Endothelial cell of umbilical vein (primary cell): ENCODE measurements around the gene KRTAP10-8. TPM values are rescaled to one million over a fixed set of nuclear protein-coding genes. Genes with fewer than 3 reads are reported as not detected.

ENCODE experiments used
- BruUV-seq: library from RNA; stranded (reverse); fragments of 400-500 nt; replicated peaks from 2 replicates; lab custom pipeline; 2021; lab: Mats Ljungman, UMichigan
- CTCF ChIA-PET: fragments of 300-600, 350-600 bp; sonication (Branson Sonifier 250); formaldehyde crosslinking; loops from one replicate; lab custom pipeline; 2021; ENCODE audit warnings: antibody characterized with exemption, inconsistent platforms; lab: Charles Lee
- POLR2A ChIA-PET: fragments of 300-600, 350-600 bp; sonication (Branson Sonifier 250); formaldehyde crosslinking; loops from one replicate; lab custom pipeline; 2021; ENCODE audit warnings: antibody characterized with exemption, inconsistent platforms; lab: Charles Lee
- DNase-seq: peaks from one replicate; pipeline ENCODE4 v3.0.0-alpha.2; 2011; ENCODE audit warnings: low read depth, low spot score
- FAIRE-seq: peaks from 2 replicates; lab custom pipeline; 2011; peaks lifted over from hg19 to GRCh38; lab: Jason Lieb, UNC
- H2AFZ ChIP-seq: 2 replicates; pipeline ENCODE4 v1.6.0; 2012; ENCODE audit warnings: low read depth, low read length, control low read depth, inconsistent platforms
- H3K27ac ChIP-seq: 2 replicates; pipeline ENCODE4 v1.5.1; 2011; ENCODE audit warnings: low read depth, mild to moderate bottlenecking, control low read depth, low read length, moderate library complexity; ENCODE audit not compliant: insufficient read depth
- H3K27me3 ChIP-seq, 2 experiments: 2 replicates each; pipeline versions ENCODE4 v1.6.0 to v1.6.1; 2011; ENCODE audit warnings: low read length in 2 of 2, mixed read lengths in 1 of 2; ENCODE audit not compliant: control insufficient read depth in 2 of 2, insufficient read depth in 2 of 2
- H3K36me3 ChIP-seq, 2 experiments: 2 replicates in 1 of 2; 3 replicates in 1 of 2; pipeline ENCODE4 v1.5.1; 2011; ENCODE audit warnings: low read length in 2 of 2, mild to moderate bottlenecking in 1 of 2, moderate library complexity in 1 of 2; ENCODE audit not compliant: control insufficient read depth in 2 of 2, insufficient read depth in 2 of 2; ENCODE audit errors: extremely low read depth in 1 of 2
- H3K4me1 ChIP-seq: 3 replicates; pipeline ENCODE4 v1.5.1; 2011; ENCODE audit warnings: mild to moderate bottlenecking, low read length; ENCODE audit not compliant: control insufficient read depth, insufficient read depth; ENCODE audit errors: extremely low read depth
- H3K4me2 ChIP-seq: 2 replicates; pipeline ENCODE4 v1.6.1; 2011; ENCODE audit warnings: low read length, control low read depth, mixed read lengths; ENCODE audit not compliant: insufficient read depth
- H3K4me3 ChIP-seq, 3 experiments: fragments of 200-600 bp in 1 of 3; sonication (generic), shearing (Covaris generic) in 1 of 3; replicated peaks in 1 of 3; 2 replicates each; pipeline ENCODE4 v1.5.1; 2011 to 2016; ENCODE audit warnings: control low read depth in 3 of 3, low read length in 3 of 3, mild to moderate bottlenecking in 2 of 3, inconsistent platforms in 1 of 3, low read depth in 1 of 3, moderate library complexity in 1 of 3; ENCODE audit not compliant: insufficient read depth in 1 of 3
- H3K79me2 ChIP-seq: 2 replicates; pipeline ENCODE4 v1.6.0; 2012; ENCODE audit warnings: low read length, inconsistent platforms; ENCODE audit not compliant: control insufficient read depth, insufficient read depth
- H3K9ac ChIP-seq: replicated peaks from 2 replicates; pipeline ENCODE3; 2011; ENCODE audit warnings: low read length, control low read depth; ENCODE audit not compliant: insufficient read depth; ENCODE audit errors: extremely low read depth
- H3K9me1 ChIP-seq: replicated peaks from 3 replicates; pipeline ENCODE4 v1.6.0; 2011; ENCODE audit warnings: mild to moderate bottlenecking, low read length; ENCODE audit not compliant: control insufficient read depth, insufficient read depth; ENCODE audit errors: extremely low read depth
- H3K9me3 ChIP-seq: replicated peaks from 2 replicates; pipeline ENCODE4 v1.5.1; 2012; ENCODE audit warnings: low read length, inconsistent platforms; ENCODE audit not compliant: control insufficient read depth, insufficient read depth
- H4K20me1 ChIP-seq: replicated peaks from 2 replicates; pipeline ENCODE3; 2011; ENCODE audit warnings: mild to moderate bottlenecking, low read length; ENCODE audit not compliant: control insufficient read depth, insufficient read depth; ENCODE audit errors: extremely low read depth
- CTCF ChIP-seq, 2 donors: IDR thresholded peaks; 1 replicate in 1 of 2; 2 replicates in 1 of 2; pipeline ENCODE4 v1.5.1; 2011; ENCODE audit warnings: low read length in 2 of 2, mild to moderate bottlenecking in 2 of 2, moderate library complexity in 2 of 2, control low read depth in 1 of 2, inconsistent platforms in 1 of 2, low read depth in 1 of 2; ENCODE audit not compliant: insufficient read depth in 1 of 2; ENCODE audit errors: extremely low read depth in 1 of 2
- EZH2 ChIP-seq: IDR thresholded peaks from 2 replicates; pipeline ENCODE4 v1.6.1; 2012; ENCODE audit warnings: borderline replicate concordance, low read depth, mild to moderate bottlenecking, moderate library complexity, low read length, inconsistent platforms; ENCODE audit not compliant: severe bottlenecking
- FOS ChIP-seq: IDR thresholded peaks from 2 replicates; pipeline ENCODE4 v1.6.1; 2011; ENCODE audit warnings: mild to moderate bottlenecking, low read length, moderate library complexity, borderline replicate concordance; ENCODE audit not compliant: insufficient read depth
- GATA2 ChIP-seq: IDR thresholded peaks from 2 replicates; pipeline ENCODE4 v1.7.0; 2011; ENCODE audit warnings: low read depth, mild to moderate bottlenecking, moderate library complexity, mixed read lengths, low read length; ENCODE audit not compliant: insufficient read length, insufficient read depth
- MAX ChIP-seq: IDR thresholded peaks from 2 replicates; pipeline ENCODE4 v1.6.1; 2011; ENCODE audit not compliant: insufficient read depth, insufficient read length
- POLR2A ChIP-seq: IDR thresholded peaks from 2 replicates; pipeline ENCODE4 v1.6.1; 2012; ENCODE audit warnings: low read depth, mild to moderate bottlenecking, control low read depth, low read length
- POLR2AphosphoS5 ChIP-seq: IDR thresholded peaks from 2 replicates; pipeline ENCODE4 v1.6.1; 2012; ENCODE audit warnings: low read depth, mild to moderate bottlenecking, control low read depth, low read length, moderate library complexity; ENCODE audit not compliant: insufficient read depth
- dilution Hi-C: fragments of 300-500 bp; cut with MboI; formaldehyde crosslinking; loops from one replicate; pipeline ENCODE4 v1.15.0; 2019; ENCODE audit warnings: low sequenced_read_pairs; ENCODE audit not compliant: extremely low pct_ligation_motif_present
- intact Hi-C: fragments of 100-400 bp; cut with micrococcal nuclease; formaldehyde crosslinking; loops from one replicate; pipeline ENCODE4 v1.10.0; 2022
- polyA plus RNA-seq, 4 experiments: library from polyadenylated mRNA; depleted of rRNA in 3 of 4; stranded (reverse) in 3 of 4; unstranded in 1 of 4; fragments of >200 nt; gene quantifications; 2 replicates each; pipeline versions ENCODE4 v1.2.1 to v1.2.3, GENCODE V29; 2011 to 2012; ENCODE audit warnings: missing spikeins in 1 of 4
- total RNA-seq: library from RNA; stranded (reverse); gene quantifications from 2 replicates; pipeline ENCODE4 v1.2.3, GENCODE V29; 2021

Gene KRTAP10-8
- total and polyA plus RNA-seq, 2 donors (not counting 3 experiments of a cell fraction or from before 2014, with no cell fraction given), result not detected

- Histone ChIP-seq H3K27me3 (peaks cover 3 to 8% of the 10 kb centered on the region in 2 experiments), H3K4me3 (no peak overlapping the region), H4K20me1 (no peaks in the 10 kb centered on the region), H3K79me2 (no peaks in the 10 kb centered on the region), H2AFZ (no peak overlapping the region), H3K9me1 (no peaks in the 10 kb centered on the region), H3K9me3 (no peaks in the 10 kb centered on the region), H3K27ac (no peak overlapping the region), H3K4me2 (no peak overlapping the region), H3K36me3 (no peaks in the 10 kb centered on the region), H3K9ac (no peak overlapping the region), H3K4me1 (no peaks in the 10 kb centered on the region)
- dilution Hi-C loops (no loop called here), intact Hi-C loops (no loop called here)
- DNase-seq (no peak), FAIRE-seq (no peak)
- no TSS peak for BruUV-seq
- ChIA-PET CTCF (no interaction called here), POLR2A (no interaction called here)
- TF ChIP-seq POLR2AphosphoS5, result no peak
- TF ChIP-seq CTCF (IDR thresholded peaks at IDR 0.05; ENCODE audit: extremely low read depth in 1 of 2, insufficient read depth in 1 of 2, low read depth in 1 of 2, low read length in 2 of 2), result no peak
- TF ChIP-seq POLR2A, result no peak
- TF ChIP-seq FOS, result no peak
- TF ChIP-seq EZH2, result no peak
- TF ChIP-seq MAX, result no peak
- no peak for TF ChIP-seq GATA2
Measured at GRCh38 chr21:44582055-44582454, 29.8 kb upstream of the KRTAP10-8 start.
